T-cell (primary cell): ENCODE data around the gene DNASE1L1. TPM values are rescaled to one million over a fixed set of nuclear protein-coding genes. Genes with fewer than 3 reads are reported as not detected.

ENCODE experiments used
- ATAC-seq, 4 experiments: fragments of 200-7000 bp in 3 of 4; fragments of 150-1000 bp in 1 of 4; cut with Tn5 transposase; replicated peaks in 1 of 4; 1 replicate in 3 of 4; 2 replicates in 1 of 4; pipeline ENCODE4 v1.10.0; 2021; ENCODE audit warnings: moderate library complexity in 3 of 4, mild to moderate bottlenecking in 2 of 4, moderate number of reproducible peaks in 1 of 4
- CTCF ChIA-PET, 2 donors: fragments of 300-600 bp; sonication (Branson Sonifier 250); formaldehyde crosslinking; loops; one replicate each; lab custom pipeline; 2022; ENCODE audit warnings: antibody characterized with exemption in 2 of 2; lab: Charles Lee
- POLR2A ChIA-PET, 2 donors: fragments of 300-600 bp; sonication (Branson Sonifier 250); formaldehyde crosslinking; loops; one replicate each; lab custom pipeline; 2022; ENCODE audit warnings: antibody characterized with exemption in 2 of 2; lab: Charles Lee
- DNase-seq, 35 experiments: peaks; one replicate each; pipeline versions ENCODE4 v3.0.0 to v3.0.0-alpha.2; 2013 to 2023
- H3K27ac ChIP-seq: one replicate; pipeline ENCODE4 v1.5.1; 2013; ENCODE audit warnings: low read length
- H3K27me3 ChIP-seq, 2 experiments: replicated peaks in 1 of 2; 1 replicate in 1 of 2; 2 replicates in 1 of 2; pipeline versions ENCODE4 v1.6.1 to v1.7.0; 2013; ENCODE audit warnings: low read length in 1 of 2, mixed read lengths in 1 of 2; ENCODE audit not compliant: control insufficient read depth in 2 of 2, insufficient read depth in 2 of 2; ENCODE audit errors: extremely low read depth in 1 of 2
- H3K36me3 ChIP-seq, 2 donors: 1 replicate in 1 of 2; 2 replicates in 1 of 2; pipeline versions ENCODE4 v1.6.1 to v1.7.0; 2013; ENCODE audit warnings: low read length in 1 of 2; ENCODE audit not compliant: control insufficient read depth in 2 of 2, insufficient read depth in 1 of 2; ENCODE audit errors: extremely low read depth in 1 of 2
- H3K4me1 ChIP-seq, 2 experiments: 1 replicate in 1 of 2; 2 replicates in 1 of 2; pipeline versions ENCODE4 v1.6.1 to v1.7.0; 2013; ENCODE audit warnings: low read length in 2 of 2, mixed read lengths in 1 of 2; ENCODE audit not compliant: insufficient read depth in 2 of 2, control insufficient read depth in 1 of 2; ENCODE audit errors: extremely low read depth in 1 of 2
- H3K4me3 ChIP-seq, 2 donors: 1 replicate in 1 of 2; 2 replicates in 1 of 2; pipeline versions ENCODE4 v1.5.1 to v1.7.0; 2013; ENCODE audit warnings: mild to moderate bottlenecking in 2 of 2, low read length in 1 of 2, moderate library complexity in 1 of 2; ENCODE audit not compliant: control insufficient read depth in 1 of 2; ENCODE audit errors: extremely low read depth in 1 of 2
- H3K9me3 ChIP-seq: 2 replicates; pipeline ENCODE4 v1.7.0; 2013
- H3K27ac Mint-ChIP-seq, 2 donors: one replicate each; pipeline ENCODE4 v1.8.0; 2020 to 2021; ENCODE audit warnings: mild to moderate bottlenecking in 2 of 2, mixed read lengths in 2 of 2
- H3K27me3 Mint-ChIP-seq, 2 donors: one replicate each; pipeline ENCODE4 v1.8.0; 2021 to 2022; ENCODE audit warnings: mixed read lengths in 2 of 2
- H3K36me3 Mint-ChIP-seq: one replicate; pipeline ENCODE4 v1.8.0; 2021; ENCODE audit warnings: mixed read lengths
- H3K4me1 Mint-ChIP-seq, 3 donors: one replicate each; pipeline ENCODE4 v1.8.0; 2020 to 2022; ENCODE audit warnings: mixed read lengths in 3 of 3, mild to moderate bottlenecking in 1 of 3
- H3K4me3 Mint-ChIP-seq, 3 donors: one replicate each; pipeline ENCODE4 v1.8.0; 2020 to 2022; ENCODE audit warnings: mild to moderate bottlenecking in 3 of 3, mixed read lengths in 3 of 3, moderate library complexity in 3 of 3
- H3K9me3 Mint-ChIP-seq, 3 donors: one replicate each; pipeline ENCODE4 v1.8.0; 2020 to 2022; ENCODE audit warnings: mixed read lengths in 3 of 3
- WGBS: methylation state at CpG from one replicate; pipeline ENCODE4 v1.1.5; 2013; ENCODE audit warnings: missing lambda C conversion rate; ENCODE audit not compliant: insufficient coverage; 5-methylcytosine and 5-hydroxymethylcytosine counted together
- total RNA-seq, 35 experiments: library from RNA in 6 of 35; stranded (reverse) in 6 of 35; fragments of 120-200 nt in 1 of 35; gene quantifications; one replicate each; pipeline versions ENCODE4 v1.2.1 to v1.2.4 and lab custom pipeline; 2013 to 2026

The DNASE1L1 gene
- total RNA-seq, 5 donors from 2014 or later (not counting 1 experiment from before 2014, with no cell fraction given), result 22.6 to 31.3 (median 25.5) TPM

DNA sequence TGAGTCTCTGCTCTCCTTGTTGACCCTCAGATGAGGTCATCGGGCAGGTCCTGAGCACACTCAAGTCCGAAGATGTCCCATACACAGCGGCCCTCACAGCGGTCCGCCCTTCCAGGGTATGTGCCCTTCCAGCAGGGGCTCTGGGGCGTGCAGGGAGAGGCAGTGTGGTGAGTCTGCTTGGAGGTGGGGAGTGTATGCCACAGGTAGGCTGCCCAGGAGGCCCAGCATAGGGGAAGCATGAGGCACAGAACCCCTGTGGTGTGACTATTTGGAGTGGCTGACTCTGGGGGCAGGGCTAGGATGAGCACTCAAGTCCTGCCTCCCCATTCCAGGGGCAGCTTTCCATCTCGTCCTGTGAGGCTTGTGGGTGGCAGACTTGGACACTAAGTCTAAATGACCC, 24.6 kb upstream of the DNASE1L1 start:
- WGBS, result no CpG with 5 or more reads among the region's 7 CpGs
- H3K27ac Mint-ChIP-seq, result no peak overlapping the region
- Histone ChIP-seq H3K4me3 (no peak overlapping the region), H3K4me1 (peaks cover 0 to 33% of the 10 kb centered on the region in 2 experiments), H3K27me3 (no peaks in the 10 kb centered on the region), H3K27ac (no peak overlapping the region), H3K36me3 (peaks cover 0 to 20% of the 10 kb centered on the region in 2 donors), H3K9me3 (no peaks in the 10 kb centered on the region)
- H3K9me3 Mint-ChIP-seq, result no peaks in the 10 kb centered on the region
- ATAC-seq, result no peak
- H3K4me3 Mint-ChIP-seq, result no peak overlapping the region
- POLR2A ChIA-PET, result no interaction called here
- CTCF ChIA-PET, result no interaction called here
- H3K36me3 Mint-ChIP-seq, result peaks cover 8% of the 10 kb centered on the region
- no peak for DNase-seq
- H3K4me1 Mint-ChIP-seq, result peaks cover 24 to 37% (median 30%) of the 10 kb centered on the region in 3 donors
- peaks cover 0 to 7% of the 10 kb centered on the region in 2 donors for H3K27me3 Mint-ChIP-seq

GRCh38 chrX:154432210-154432609, 23.2 kb upstream of the DNASE1L1 start:
- Histone ChIP-seq H3K36me3 (peaks cover 0 to 18% of the 10 kb centered on the region in 2 donors), H3K4me3 (no peak overlapping the region), H3K27ac (no peak overlapping the region), H3K4me1 (peaks cover 0 to 33% of the 10 kb centered on the region in 2 experiments), H3K27me3 (no peaks in the 10 kb centered on the region), H3K9me3 (no peaks in the 10 kb centered on the region)
- ATAC-seq, result no peak
- WGBS, result 100% methylated on average over 4 of the region's 8 CpGs
- Mint-ChIP-seq H3K4me3 (no peak overlapping the region), H3K36me3 (peaks cover 8% of the 10 kb centered on the region), H3K27me3 (peaks cover 0 to 7% of the 10 kb centered on the region in 2 donors), H3K9me3 (no peaks in the 10 kb centered on the region), H3K4me1 (peaks cover 23 to 36% (median 32%) of the 10 kb centered on the region in 3 donors), H3K27ac (no peak overlapping the region)
- ChIA-PET POLR2A (no interaction called here), CTCF (no interaction called here)
- DNase-seq, result no peak

- no peaks in the 10 kb centered on the region for H3K9me3 ChIP-seq
- CTCF ChIA-PET, result no interaction called here
- no CpG with 5 or more reads among the region's 5 CpGs for WGBS
- peaks cover 21 to 34% (median 34%) of the 10 kb centered on the region in 3 donors for H3K4me1 Mint-ChIP-seq
- H3K36me3 ChIP-seq, result peaks cover 0 to 18% of the 10 kb centered on the region in 2 donors
- no peak overlapping the region for H3K4me3 ChIP-seq
- peak overlapping the region; percentile 5 to 31 for H3K27ac Mint-ChIP-seq
- H3K27ac ChIP-seq, result no peak overlapping the region
- no peak for DNase-seq
- H3K36me3 Mint-ChIP-seq, result peaks cover 8% of the 10 kb centered on the region
- H3K4me1 ChIP-seq, result peaks cover 0 to 34% of the 10 kb centered on the region in 2 experiments
- peaks cover 0 to 7% of the 10 kb centered on the region in 2 donors for H3K27me3 Mint-ChIP-seq
- no peak for ATAC-seq
- no peak overlapping the region for H3K4me3 Mint-ChIP-seq
- H3K9me3 Mint-ChIP-seq, result no peaks in the 10 kb centered on the region
- no peaks in the 10 kb centered on the region for H3K27me3 ChIP-seq
- POLR2A ChIA-PET, result interaction anchor here in 1 of 2 donors (0.5 kb wide), 1 partner anchor 96 kb away, joined by 3 read pairs; no protein-coding TSS in a partner anchor
Observed at GRCh38 chrX:154431341-154431740, 22.3 kb upstream of the DNASE1L1 start.

GRCh38 chrX:154430916-154431315, 21.9 kb upstream of the DNASE1L1 start:
- Histone ChIP-seq H3K36me3 (peaks cover 0 to 18% of the 10 kb centered on the region in 2 donors), H3K4me1 (peaks cover 0 to 30% of the 10 kb centered on the region in 2 experiments), H3K4me3 (no peak overlapping the region), H3K27me3 (no peaks in the 10 kb centered on the region), H3K9me3 (no peaks in the 10 kb centered on the region), H3K27ac (no peak overlapping the region)
- Mint-ChIP-seq H3K4me3 (peak overlapping the region in 1 of 3 donors; percentile 2), H3K9me3 (no peaks in the 10 kb centered on the region), H3K27ac (peak overlapping the region in 1 of 2 donors; percentile 70), H3K4me1 (peaks cover 18 to 30% (median 29%) of the 10 kb centered on the region in 3 donors), H3K36me3 (peaks cover 5% of the 10 kb centered on the region), H3K27me3 (peaks cover 0 to 7% of the 10 kb centered on the region in 2 donors)
- no peak for ATAC-seq
- DNase-seq, result no peak
- no CpG with 5 or more reads among the region's 7 CpGs for WGBS
- ChIA-PET POLR2A (interaction anchor here in 1 of 2 donors (0.5 kb wide), 1 partner anchor 97 kb away, joined by 3 read pairs; no protein-coding TSS in a partner anchor), CTCF (no interaction called here)

DNA sequence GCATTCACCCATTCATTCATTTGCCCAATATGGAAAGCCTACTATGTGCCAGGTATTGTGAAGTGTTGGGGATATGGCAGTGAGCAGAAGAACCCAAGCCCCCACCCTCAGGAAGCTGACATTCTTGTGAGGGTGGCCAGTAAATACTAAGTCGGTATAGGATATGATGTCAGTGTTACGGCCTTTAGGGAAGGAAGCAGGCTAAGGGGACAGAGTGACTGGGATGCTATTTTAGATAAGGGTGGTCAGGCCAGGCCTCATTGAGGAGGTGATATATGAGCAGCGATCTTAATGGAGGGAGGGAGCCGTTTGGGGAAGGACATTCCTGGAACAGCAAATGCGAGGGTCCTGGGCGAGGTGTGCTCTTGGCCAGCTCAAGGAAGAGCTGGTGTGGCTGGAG, 21.4 kb upstream of the DNASE1L1 start:
- peak overlapping the region in 1 of 3 donors; percentile 2 for H3K4me3 Mint-ChIP-seq
- CTCF ChIA-PET, result interaction anchor here in 1 of 2 donors (0.6 kb wide), 1 partner anchor 112 kb away, joined by 3 read pairs; no protein-coding TSS in a partner anchor
- no peak for DNase-seq
- no peaks in the 10 kb centered on the region for H3K27me3 ChIP-seq
- no peaks in the 10 kb centered on the region for H3K9me3 ChIP-seq
- POLR2A ChIA-PET, result no interaction called here
- H3K4me3 ChIP-seq, result no peak overlapping the region
- H3K27ac ChIP-seq, result no peak overlapping the region
- peaks cover 18 to 29% (median 28%) of the 10 kb centered on the region in 3 donors for H3K4me1 Mint-ChIP-seq
- peak overlapping the region in 1 of 2 donors; percentile 70 for H3K27ac Mint-ChIP-seq
- H3K36me3 Mint-ChIP-seq, result peaks cover 5% of the 10 kb centered on the region
- H3K4me1 ChIP-seq, result peaks cover 0 to 28% of the 10 kb centered on the region in 2 experiments
- no peaks in the 10 kb centered on the region for H3K9me3 Mint-ChIP-seq
- 40% methylated on average over 1 of the region's 6 CpGs for WGBS
- ATAC-seq, result no peak
- peaks cover 0 to 16% of the 10 kb centered on the region in 2 donors for H3K36me3 ChIP-seq
- peaks cover 0 to 7% of the 10 kb centered on the region in 2 donors for H3K27me3 Mint-ChIP-seq

DNA sequence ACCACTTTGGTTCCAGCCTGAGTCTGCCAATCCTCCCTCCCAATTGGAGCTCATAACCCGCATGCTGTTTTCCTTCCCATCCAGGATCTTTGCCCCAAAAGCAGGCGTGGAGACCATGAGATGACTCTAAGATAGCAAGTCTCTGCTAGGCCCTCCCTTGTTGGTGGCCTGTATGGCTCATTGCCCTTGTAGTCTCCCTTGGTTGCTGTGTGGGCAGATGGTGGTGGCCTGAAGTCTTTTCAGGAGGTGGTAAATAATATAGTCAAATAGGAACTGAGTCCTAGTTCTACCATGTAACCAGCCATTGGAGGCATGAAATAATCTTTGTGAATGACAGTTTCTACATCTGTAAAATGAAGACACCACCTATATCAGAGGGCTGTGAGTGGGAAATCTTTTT, 20.7 kb upstream of the DNASE1L1 start:
- peaks cover 0 to 7% of the 10 kb centered on the region in 2 donors for H3K27me3 Mint-ChIP-seq
- H3K27me3 ChIP-seq, result no peaks in the 10 kb centered on the region
- ChIA-PET POLR2A (interaction anchor here in 1 of 2 donors (0.5 kb wide), 1 partner anchor 119 kb away, joined by 3 read pairs; no protein-coding TSS in a partner anchor), CTCF (interaction anchor here in 1 of 2 donors (0.6 kb wide), 1 partner anchor 113 kb away, joined by 3 read pairs; no protein-coding TSS in a partner anchor)
- H3K36me3 ChIP-seq, result peaks cover 0 to 12% of the 10 kb centered on the region in 2 donors
- H3K27ac Mint-ChIP-seq, result peak overlapping the region; percentile 58 to 72
- H3K9me3 ChIP-seq, result no peaks in the 10 kb centered on the region
- no peaks in the 10 kb centered on the region for H3K9me3 Mint-ChIP-seq
- H3K36me3 Mint-ChIP-seq, result peaks cover 5% of the 10 kb centered on the region
- DNase-seq (no peak), ATAC-seq (no peak)
- peak overlapping the region; percentile 74 to 83 (median 76) for H3K4me3 Mint-ChIP-seq
- H3K4me1 ChIP-seq, result peaks cover 0 to 28% of the 10 kb centered on the region in 2 experiments
- WGBS, result 90% methylated on average over 2 of the region's 2 CpGs
- peaks cover 18 to 29% (median 28%) of the 10 kb centered on the region in 3 donors for H3K4me1 Mint-ChIP-seq
- H3K4me3 ChIP-seq, result no peak overlapping the region
- H3K27ac ChIP-seq, result no peak overlapping the region
